NCI-H1092 treated with DMSO at 0.1 percent for 48 hours (cell line): ENCODE data around the gene WDR53.
"Not testable (repeated sequence)": the region's sequence is repeated elsewhere in the genome, so short reads cannot be mapped to it uniquely, and the experiment has no call there.

ENCODE experiments used
- DNase-seq: peaks from one replicate; lab custom pipeline; 2025; lab: John Stamatoyannopoulos, UW

The WDR53 gene

DNA sequence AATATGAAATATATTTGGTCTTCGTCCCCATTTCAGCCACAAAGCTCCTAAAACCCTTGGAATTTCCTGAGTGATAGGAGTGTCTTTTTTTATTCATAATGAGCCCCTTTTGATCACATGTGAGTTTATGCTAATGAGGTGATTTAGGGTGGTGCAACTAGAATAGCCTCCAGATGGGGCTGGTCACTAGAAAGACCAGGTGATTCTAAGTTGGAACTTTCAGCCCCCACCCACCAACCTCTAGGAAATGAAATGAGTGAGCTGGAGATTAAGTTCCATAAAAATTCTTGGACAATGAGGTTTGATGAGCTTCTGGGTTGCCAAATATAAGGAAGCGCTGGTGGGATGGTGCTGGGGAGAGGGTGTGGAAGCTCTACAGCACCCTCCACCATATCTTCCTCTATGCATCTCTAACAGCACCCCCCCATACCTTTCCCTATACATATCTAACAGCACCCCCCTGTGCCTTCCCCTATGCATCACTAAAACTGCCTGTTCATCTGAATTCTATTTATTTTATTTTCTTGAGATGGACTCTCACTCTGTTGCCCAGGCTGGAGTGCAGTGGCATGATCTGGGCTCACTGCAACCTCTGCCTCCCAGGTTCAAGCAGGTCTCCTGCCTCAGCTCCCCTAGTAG, 51.1 kb downstream of the WDR53 start:
- DNase-seq: no peak

DNA sequence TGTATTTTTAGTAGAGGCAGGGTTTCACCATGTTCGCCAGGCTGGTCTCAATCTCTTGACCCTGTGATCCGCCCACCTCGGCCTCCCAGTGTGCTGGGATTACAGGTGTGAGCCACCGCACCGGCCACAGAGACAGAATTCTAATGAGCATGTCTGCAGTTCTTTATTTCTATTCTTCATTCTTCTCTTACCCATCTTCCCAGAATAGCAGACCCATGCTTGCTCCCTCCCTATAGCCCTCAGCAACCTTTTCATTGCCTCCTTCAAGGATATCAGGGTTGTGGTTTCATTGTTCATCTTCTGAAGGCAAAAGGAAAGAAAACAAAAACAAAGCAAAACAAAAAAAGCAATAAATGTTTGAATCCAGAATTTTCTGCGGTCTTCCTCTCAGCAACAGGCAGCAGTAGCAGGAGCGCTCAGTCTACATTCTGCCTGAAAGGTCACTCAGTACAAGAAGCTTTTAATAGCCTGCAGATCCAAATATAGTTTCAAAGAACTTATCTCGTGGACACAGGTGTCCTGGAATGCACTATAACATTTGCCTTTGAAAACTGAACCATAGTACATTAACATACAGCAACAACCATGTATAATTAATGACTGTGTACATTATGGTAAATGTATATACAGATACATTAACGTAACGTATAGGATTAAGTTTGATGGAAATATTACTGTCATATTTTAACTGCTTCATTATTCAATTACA, 53.3 kb downstream of the WDR53 start, which contains the start of gene SMCO1:
TSS of gene SMCO1 (minus strand) at position 434 of the 709 bp plus-strand sequence. CDS start at position 297, 137 bp downstream.
- DNase-seq: no peak

DNA sequence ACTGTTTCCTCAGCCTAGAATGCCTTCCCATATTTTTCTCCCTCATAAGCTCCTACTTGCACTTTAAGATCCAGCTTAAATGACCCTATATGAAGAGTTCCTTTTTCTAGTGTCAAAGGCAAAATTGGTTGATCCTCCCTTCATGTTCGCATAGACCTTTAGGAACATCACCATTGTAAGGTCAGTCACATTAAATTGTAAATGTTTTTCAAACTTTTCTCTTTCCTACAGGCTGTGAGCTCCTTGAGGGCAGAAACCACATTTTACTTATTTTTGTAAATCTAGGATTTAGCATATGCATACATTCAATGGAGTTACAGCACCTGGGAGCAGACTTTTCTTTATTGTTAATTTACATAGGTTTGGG, 54.0 kb downstream of the WDR53 start:
- DNase-seq: no peak

DNA sequence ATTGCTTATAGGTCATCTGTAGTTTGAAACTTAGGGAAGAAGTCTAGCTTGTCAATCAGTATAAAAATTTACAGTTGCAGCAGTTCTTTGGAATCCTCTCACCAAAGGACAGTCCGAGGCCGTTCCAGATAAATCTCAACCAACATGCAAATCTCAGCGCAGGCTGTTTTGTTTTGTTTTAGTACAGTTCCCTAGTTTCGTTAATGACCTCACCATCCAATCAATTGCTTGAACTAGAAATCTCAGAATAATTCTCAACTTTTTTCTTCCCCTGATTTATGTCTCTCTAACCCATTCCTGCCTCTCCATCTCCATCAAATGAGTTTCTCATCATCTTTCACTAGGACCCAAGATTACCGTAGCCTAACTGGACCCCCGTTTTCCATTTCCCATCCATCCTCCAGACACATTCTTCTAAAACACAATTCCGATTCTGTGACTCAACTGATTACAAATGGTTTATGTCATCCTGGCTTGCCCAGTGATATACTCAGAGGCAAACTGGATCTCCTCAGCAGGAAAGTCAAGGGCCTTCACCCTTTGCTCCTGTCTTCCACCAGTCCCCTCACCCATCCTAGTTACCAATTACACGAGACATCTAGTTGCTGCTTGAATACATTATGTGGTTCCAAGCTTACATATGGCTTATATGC, 54.5 kb downstream of the WDR53 start:
- DNase-seq: no peak

DNA sequence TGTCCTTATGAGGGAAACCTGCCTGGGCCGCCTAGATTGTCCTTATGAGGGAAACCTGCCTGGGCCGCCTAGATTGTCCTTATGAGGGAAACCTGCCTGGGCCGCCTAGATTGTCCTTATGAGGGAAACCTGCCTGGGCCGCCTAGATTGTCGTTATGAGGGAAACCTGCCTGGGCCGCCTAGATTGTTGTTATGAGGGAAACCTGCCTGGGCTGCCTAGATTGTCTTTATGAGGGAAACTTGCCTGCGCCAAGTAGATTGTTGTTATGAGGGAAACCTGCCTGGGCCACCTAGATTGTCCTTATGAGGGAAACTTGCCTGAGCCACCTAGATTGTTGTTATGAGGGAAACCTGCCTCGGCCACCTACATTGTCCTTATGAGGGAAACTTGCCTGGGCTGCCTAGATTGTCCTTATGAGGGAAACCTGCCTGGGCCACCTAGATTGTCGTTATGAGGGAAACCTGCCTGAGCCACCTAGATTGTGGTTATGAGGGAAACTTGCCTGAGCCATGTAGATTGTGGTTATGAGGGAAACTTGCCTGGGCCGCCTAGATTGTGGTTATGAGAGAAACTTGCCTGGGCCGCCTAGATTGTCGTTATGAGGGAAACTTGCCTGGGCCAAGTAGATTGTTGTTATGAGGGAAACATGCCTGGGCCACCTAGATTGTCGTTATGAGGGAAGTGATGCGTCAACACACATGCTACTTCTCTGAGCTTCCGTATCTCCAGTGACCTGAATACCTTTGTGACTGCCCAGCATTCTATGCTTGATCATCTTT, 56.5 kb downstream of the WDR53 start:
- not testable (repeated sequence) for DNase-seq

DNA sequence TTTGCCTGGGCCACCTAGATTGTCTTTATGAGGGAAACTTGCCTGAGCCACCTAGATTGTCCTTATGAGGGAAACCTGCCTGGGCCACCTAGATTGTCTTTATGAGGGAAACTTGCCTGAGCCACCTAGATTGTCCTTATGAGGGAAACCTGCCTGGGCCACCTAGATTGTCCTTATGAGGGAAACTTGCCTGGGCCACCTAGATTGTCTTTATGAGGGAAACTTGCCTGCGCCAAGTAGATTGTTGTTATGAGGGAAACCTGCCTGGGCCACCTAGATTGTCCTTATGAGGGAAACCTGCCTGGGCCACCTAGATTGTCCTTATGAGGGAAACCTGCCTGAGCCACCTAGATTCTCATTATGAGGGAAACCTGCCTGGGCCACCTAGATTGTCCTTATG, 57.2 kb downstream of the WDR53 start:
- not testable (repeated sequence) for DNase-seq

DNA sequence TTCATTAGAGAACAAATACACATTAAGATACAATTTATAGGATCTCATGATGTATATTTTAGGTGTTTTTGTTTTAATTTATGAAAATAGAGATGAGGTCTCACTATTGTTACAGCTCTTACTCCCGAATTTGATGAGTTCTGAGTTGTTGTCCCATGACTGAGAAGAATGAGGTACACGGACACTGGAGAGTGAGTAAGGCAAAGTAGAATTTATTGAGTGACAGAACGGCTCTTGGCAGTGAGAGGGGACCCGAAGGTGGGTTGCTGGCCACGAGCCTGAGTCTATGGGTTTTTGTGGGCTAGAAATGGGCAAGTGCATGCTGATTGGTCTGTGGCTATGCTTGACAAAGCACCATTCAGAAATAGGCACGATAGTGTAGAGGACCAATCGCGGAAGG, 61.7 kb downstream of the WDR53 start:
- no peak for DNase-seq

DNA sequence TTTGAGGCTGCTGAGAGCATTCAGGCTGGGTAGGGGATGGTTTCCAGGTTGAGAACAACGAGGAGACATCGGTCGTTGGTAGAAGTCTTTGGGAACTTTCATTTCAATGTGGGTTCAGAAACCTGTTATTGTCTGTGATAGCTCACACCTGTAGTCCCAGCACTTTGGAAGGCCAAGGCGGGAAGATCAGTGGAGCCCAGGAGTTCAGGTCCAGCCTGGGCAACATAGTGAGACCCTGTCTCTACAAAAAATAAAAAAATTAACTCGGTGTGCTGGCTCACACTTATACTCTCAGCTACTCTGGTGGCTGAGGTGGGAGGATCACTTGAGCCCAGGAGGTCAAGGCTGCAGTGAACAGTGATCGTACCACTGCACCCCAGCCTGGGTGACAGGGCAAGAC, 63.8 kb downstream of the WDR53 start:
- DNase-seq: no peak
